Measurements from ENCODE around the gene SMIM31. TPM values are rescaled to one million over a fixed set of nuclear protein-coding genes. Genes with fewer than 3 reads are reported as not detected.

Gene SMIM31
- total RNA-seq, 3 donors from 2014 or later = 11.0 to 37.8 (median 32.5) TPM

GRCh38 chr4:164770010-164770724 is 16.2 kb downstream of the SMIM31 start:
- TF ChIP-seq CTCF (IDR thresholded peaks at IDR 0.05) = no peak
- H3K36me3 ChIP-seq (ENCODE audit: low read depth) = no peaks in the 10 kb centered on the region
- no peak overlapping the region for H3K4me3 ChIP-seq
- DNase-seq (no peak), ATAC-seq (peak; percentile 71)
- H3K9me3 ChIP-seq = no peaks in the 10 kb centered on the region
- intact Hi-C loops (cut with DNase I, micrococcal nuclease) = no loop called here
- peaks cover 14% of the 10 kb centered on the region for H3K4me1 ChIP-seq (ENCODE audit: low read depth)

GRCh38 chr4:164771088-164771487 is 17.2 kb downstream of the SMIM31 start:
- H3K4me3 ChIP-seq = no peak overlapping the region
- no peaks in the 10 kb centered on the region for H3K36me3 ChIP-seq (ENCODE audit: low read depth)
- ATAC-seq (peak; percentile 83), DNase-seq (no peak)
- H3K9me3 ChIP-seq = no peaks in the 10 kb centered on the region
- peaks cover 14% of the 10 kb centered on the region for H3K4me1 ChIP-seq (ENCODE audit: low read depth)
- intact Hi-C loops (cut with DNase I, micrococcal nuclease) = no loop called here
- TF ChIP-seq CTCF (IDR thresholded peaks at IDR 0.05) = no peak

GRCh38 chr4:164772076-164772475 is 18.1 kb downstream of the SMIM31 start:
- DNase-seq (no peak), ATAC-seq (no peak)
- Histone ChIP-seq H3K4me3 (no peak overlapping the region), H3K36me3 (ENCODE audit: low read depth) (no peaks in the 10 kb centered on the region), H3K4me1 (ENCODE audit: low read depth) (peaks cover 14% of the 10 kb centered on the region), H3K9me3 (no peaks in the 10 kb centered on the region)
- intact Hi-C loops (cut with DNase I, micrococcal nuclease) = no loop called here
- no peak for TF ChIP-seq CTCF (IDR thresholded peaks at IDR 0.05)

GRCh38 chr4:164779080-164779479 is 25.1 kb downstream of the SMIM31 start:
- TF ChIP-seq CTCF (IDR thresholded peaks at IDR 0.05) = no peak
- H3K9me3 ChIP-seq = no peaks in the 10 kb centered on the region
- H3K4me3 ChIP-seq = no peak overlapping the region
- H3K36me3 ChIP-seq (ENCODE audit: low read depth) = no peaks in the 10 kb centered on the region
- no peaks in the 10 kb centered on the region for H3K4me1 ChIP-seq (ENCODE audit: low read depth)
- no peak for ATAC-seq
- intact Hi-C loops (cut with DNase I, micrococcal nuclease) = no loop called here
- no peak for DNase-seq

- ATAC-seq = peak; percentile 56
Observed at GRCh38 chr4:164779811-164780216, 25.9 kb downstream of the SMIM31 start.

More at GRCh38 chr4:164779811-164780216, 25.9 kb downstream of the SMIM31 start:
- intact Hi-C loops (cut with DNase I, micrococcal nuclease) = no loop called here
- peak; percentile 56 for TF ChIP-seq CTCF (IDR thresholded peaks at IDR 0.05)
- Histone ChIP-seq H3K9me3 (no peaks in the 10 kb centered on the region), H3K4me3 (no peak overlapping the region), H3K4me1 (ENCODE audit: low read depth) (no peaks in the 10 kb centered on the region), H3K36me3 (ENCODE audit: low read depth) (no peaks in the 10 kb centered on the region)
- peak in 1 of 3 donors; percentile 46 for DNase-seq

All from mucosa of descending colon (tissue), 3 donors.